A549 (cell line): ENCODE measurements around the gene TEN1. TPM values are rescaled to one million over a fixed set of nuclear protein-coding genes. Genes with fewer than 3 reads are reported as not detected.

Experiments used
- CBX8 ChIP-seq: fragments of 200-600 bp; sonication (generic); IDR thresholded peaks from 2 replicates; pipeline ENCODE4 v1.6.1; 2016
- CEBPB ChIP-seq, 2 experiments: fragments of >200 bp in 1 of 2; sonication (Bioruptor Twin) in 1 of 2; formaldehyde crosslinking in 1 of 2; IDR thresholded peaks; 2 replicates each; pipeline ENCODE4 v1.6.1; 2012 to 2016
- CHD4 ChIP-seq: fragments of 200-600 bp; sonication (generic); IDR thresholded peaks from 2 replicates; pipeline ENCODE4 v1.6.1; 2016; ENCODE audit warnings: antibody characterized with exemption, mild to moderate bottlenecking, borderline replicate concordance
- EHMT2 ChIP-seq: fragments of 200-600 bp; sonication (generic); IDR thresholded peaks from 2 replicates; pipeline ENCODE4 v1.6.1; 2016; ENCODE audit warnings: antibody characterized with exemption, low read depth, mild to moderate bottlenecking, moderate library complexity
- ELK1 ChIP-seq: fragments of 150-350 bp; IDR thresholded peaks from 2 replicates; pipeline ENCODE4 v1.6.1; 2014; ENCODE audit warnings: low read depth, mild to moderate bottlenecking, low read length
- FOSL2 ChIP-seq, 2 experiments: fragments of 450-650 bp in 1 of 2; fragments of >200 bp in 1 of 2; sonication (Bioruptor Twin) in 1 of 2; formaldehyde crosslinking; IDR thresholded peaks; 2 replicates each; pipeline versions ENCODE4 v1.5.0 to v1.6.1; 2016 to 2020; ENCODE audit warnings: mild to moderate bottlenecking in 1 of 2, moderate library complexity in 1 of 2
- FOXS1 ChIP-seq: fragments of 250-450 bp; sonication (Bioruptor Pico); IDR thresholded peaks from 2 replicates; pipeline ENCODE4 v1.5.0; 2020; ENCODE audit warnings: mild to moderate bottlenecking, moderate library complexity
- HMGXB4 ChIP-seq: fragments of 250-450 bp; sonication (Bioruptor Pico); IDR thresholded peaks from 2 replicates; pipeline ENCODE4 v1.5.0; 2021; ENCODE audit warnings: mild to moderate bottlenecking, moderate library complexity, borderline replicate concordance
- HOXB13 ChIP-seq: fragments of 250-450 bp; sonication (Bioruptor Pico); IDR thresholded peaks from 2 replicates; pipeline ENCODE4 v1.5.0; 2020; ENCODE audit warnings: low read depth, mild to moderate bottlenecking, moderate library complexity
- HOXB5 ChIP-seq: fragments of 250-450 bp; sonication (Bioruptor Pico); IDR thresholded peaks from 2 replicates; pipeline ENCODE4 v1.5.0; 2020; ENCODE audit warnings: mild to moderate bottlenecking, moderate library complexity
- JUNB ChIP-seq: fragments of >200 bp; sonication (Bioruptor Twin); formaldehyde crosslinking; IDR thresholded peaks from 2 replicates; pipeline ENCODE4 v1.6.1; 2016
- KDM5A ChIP-seq: fragments of 200-600 bp; sonication (generic); IDR thresholded peaks from 2 replicates; pipeline ENCODE4 v1.6.1; 2016; ENCODE audit warnings: antibody characterized with exemption, mild to moderate bottlenecking
- MAZ ChIP-seq: fragments of 150-350 bp; IDR thresholded peaks from 2 replicates; pipeline ENCODE4 v1.6.1; 2014; ENCODE audit warnings: antibody characterized with exemption, low read depth, low read length, borderline replicate concordance
- NPAS2 ChIP-seq: fragments of 250-450 bp; sonication (Bioruptor Pico); IDR thresholded peaks from 2 replicates; pipeline ENCODE4 v1.8.0; 2022; ENCODE audit warnings: mild to moderate bottlenecking, moderate library complexity, borderline replicate concordance
- PHF8 ChIP-seq: fragments of 200-600 bp; sonication (generic); IDR thresholded peaks from 2 replicates; pipeline ENCODE4 v1.6.1; 2016; ENCODE audit warnings: low read depth, mild to moderate bottlenecking, antibody characterized with exemption, moderate library complexity, borderline replicate concordance
- POLR2A ChIP-seq: IDR thresholded peaks from 2 replicates; pipeline ENCODE4 v1.6.1; 2012; ENCODE audit warnings: mild to moderate bottlenecking, low read length
- POLR2AphosphoS2 ChIP-seq: conservative IDR thresholded peaks from 2 replicates; pipeline ENCODE4 v1.6.1; 2012; ENCODE audit warnings: low read length, improper control_type of control experiment, inconsistent platforms
- RARB ChIP-seq: fragments of 250-450 bp; sonication (Bioruptor Pico); IDR thresholded peaks from 2 replicates; pipeline ENCODE4 v1.8.0; 2021; ENCODE audit warnings: mild to moderate bottlenecking, moderate library complexity
- RCOR1 ChIP-seq: fragments of 150-350 bp; IDR thresholded peaks from 2 replicates; pipeline ENCODE4 v1.6.1; 2014; ENCODE audit warnings: antibody characterized with exemption, low read length, low read depth
- RFX5 ChIP-seq: fragments of 450-650 bp; IDR thresholded peaks from 2 replicates; pipeline ENCODE4 v1.7.1; 2014; ENCODE audit warnings: antibody characterized with exemption, mild to moderate bottlenecking, moderate library complexity
- SREBF2 ChIP-seq: fragments of 450-650 bp; IDR thresholded peaks from 2 replicates; pipeline ENCODE4 v1.6.1; 2014; ENCODE audit warnings: mild to moderate bottlenecking, moderate library complexity
- TFCP2L1 ChIP-seq: fragments of 250-450 bp; sonication (Bioruptor Pico); IDR thresholded peaks from 2 replicates; pipeline ENCODE4 v1.5.0; 2021; ENCODE audit warnings: mild to moderate bottlenecking
- TP53 ChIP-seq: fragments of 250-450 bp; sonication (Bioruptor Pico); IDR thresholded peaks from 2 replicates; pipeline ENCODE4 v1.5.0; 2021; ENCODE audit warnings: mild to moderate bottlenecking, moderate library complexity
- USF2 ChIP-seq: fragments of 450-650 bp; IDR thresholded peaks from 2 replicates; pipeline ENCODE4 v1.6.1; 2014; ENCODE audit warnings: antibody characterized with exemption
- ZC3H11A ChIP-seq: fragments of 450-650 bp; IDR thresholded peaks from 2 replicates; pipeline ENCODE4 v1.6.1; 2014; ENCODE audit warnings: antibody characterized with exemption, mild to moderate bottlenecking
- ZNF302 ChIP-seq: fragments of 250-450 bp; sonication (Bioruptor Pico); IDR thresholded peaks from 2 replicates; pipeline ENCODE4 v1.9.0; 2021; ENCODE audit warnings: inconsistent platforms, mild to moderate bottlenecking, moderate library complexity
- polyA plus RNA-seq, 4 experiments: library from polyadenylated mRNA; depleted of rRNA in 3 of 4; stranded (reverse); fragments of >200 nt; fragmentation: RNase III in 1 of 4; extraction: RNeasy Plus Mini Kit Qiagen cat#74134 plus additional on column Dnase treatment in 1 of 4; gene quantifications; 2 replicates in 3 of 4; 3 replicates in 1 of 4; pipeline ENCODE4 v1.2.3, GENCODE V29; 2011 to 2017
- TF ChIP-seq, protein P1 (sequence below): IDR thresholded peaks from 2 replicates; pipeline ENCODE4 v1.6.1; 2012
- TF ChIP-seq, protein P2 (sequence below): IDR thresholded peaks from 2 replicates; pipeline ENCODE4 v1.6.1; 2012; ENCODE audit warnings: low read depth, borderline replicate concordance
- TF ChIP-seq, protein P3 (sequence below): fragments of 200-600 bp; sonication (generic); IDR thresholded peaks from 2 replicates; pipeline ENCODE4 v1.6.1; 2016; ENCODE audit warnings: antibody characterized with exemption, mild to moderate bottlenecking, moderate library complexity

Gene TEN1
- polyA plus RNA-seq, 2 of the 4 experiments (the other 2 are of a cell fraction) = 11.8 to 15.7 TPM

DNA sequence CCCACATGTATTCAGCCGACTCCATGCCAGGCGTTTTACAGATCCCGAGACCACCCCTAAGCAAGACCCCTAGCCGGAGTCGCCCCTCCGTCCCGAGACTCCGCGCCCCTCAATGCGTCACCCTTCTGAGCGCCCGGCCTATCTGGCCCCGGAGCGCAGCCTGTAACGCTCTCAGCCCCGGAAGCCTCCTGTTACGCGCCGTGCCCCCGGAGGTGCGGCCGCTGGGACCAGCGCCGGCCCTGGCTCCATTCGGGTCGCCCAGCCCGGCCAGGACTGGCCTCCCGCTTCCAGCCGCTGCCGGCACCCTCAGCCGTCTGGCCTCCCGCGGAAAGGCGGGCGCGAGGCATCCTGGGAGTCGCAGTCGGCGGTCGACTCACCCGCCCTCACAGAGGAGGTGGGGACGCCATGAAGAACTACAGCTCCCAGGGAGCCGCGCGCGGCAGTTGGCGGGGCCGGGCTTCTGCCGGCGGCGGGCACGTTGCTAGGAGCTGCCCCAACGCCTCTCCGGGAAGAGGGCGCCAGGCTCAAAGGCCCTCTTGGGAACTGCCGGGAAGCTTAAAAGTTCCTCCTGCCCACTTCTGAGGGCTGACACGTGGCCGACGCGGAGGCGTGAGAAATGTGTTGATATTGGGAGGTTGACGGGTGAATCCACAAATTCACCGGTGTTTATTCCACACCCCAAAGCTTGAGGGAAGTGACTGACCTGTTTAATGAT lies 38.2 kb upstream of the TEN1 start, which contains the start of gene FBF1 (continued):
- TF ChIP-seq HMGXB4 (CRISPR knock-in tag) (no peak), FOSL2 (IDR thresholded peaks at IDR 0.05) (no peak), FOSL2 (CRISPR knock-in tag; IDR thresholded peaks at IDR 0.05) (no peak; the same call in 1 of the 2 replicates), CEBPB (IDR thresholded peaks at IDR 0.05) (no peak), PHF8 (peak; percentile 98), NPAS2 (CRISPR knock-in tag) (no peak), RFX5 (no peak), CHD4 (no peak), ZNF302 (no peak), EHMT2 (no peak), POLR2AphosphoS2 (0 out of 2 replicates have a peak, but pooled peaks have one; percentile 35), FOXS1 (CRISPR knock-in tag) (no peak), HOXB5 (CRISPR knock-in tag) (peak; percentile 81), ZC3H11A (no peak), HOXB13 (peak; percentile 68), KDM5A (0 out of 2 replicates have a peak, but pooled peaks have one; percentile 15), USF2 (peak; percentile 65), TP53 (0 out of 2 replicates have a peak, but pooled peaks have one; percentile 38), RARB (no peak), TFCP2L1 (0 out of 2 replicates have a peak, but pooled peaks have one; percentile 59), CBX8 (no peak), ELK1 (no peak), POLR2A (peak; percentile 96), RCOR1 (no peak), SREBF2 (no peak), JUNB (no peak), MAZ (no peak)
- TF ChIP-seq, protein P1, sequence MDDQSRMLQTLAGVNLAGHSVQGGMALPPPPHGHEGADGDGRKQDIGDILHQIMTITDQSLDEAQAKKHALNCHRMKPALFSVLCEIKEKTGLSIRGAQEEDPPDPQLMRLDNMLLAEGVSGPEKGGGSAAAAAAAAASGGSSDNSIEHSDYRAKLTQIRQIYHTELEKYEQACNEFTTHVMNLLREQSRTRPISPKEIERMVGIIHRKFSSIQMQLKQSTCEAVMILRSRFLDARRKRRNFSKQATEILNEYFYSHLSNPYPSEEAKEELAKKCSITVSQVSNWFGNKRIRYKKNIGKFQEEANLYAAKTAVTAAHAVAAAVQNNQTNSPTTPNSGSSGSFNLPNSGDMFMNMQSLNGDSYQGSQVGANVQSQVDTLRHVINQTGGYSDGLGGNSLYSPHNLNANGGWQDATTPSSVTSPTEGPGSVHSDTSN = 0 out of 2 replicates have a peak, but pooled peaks have one; percentile 29
- TF ChIP-seq, protein P2, sequence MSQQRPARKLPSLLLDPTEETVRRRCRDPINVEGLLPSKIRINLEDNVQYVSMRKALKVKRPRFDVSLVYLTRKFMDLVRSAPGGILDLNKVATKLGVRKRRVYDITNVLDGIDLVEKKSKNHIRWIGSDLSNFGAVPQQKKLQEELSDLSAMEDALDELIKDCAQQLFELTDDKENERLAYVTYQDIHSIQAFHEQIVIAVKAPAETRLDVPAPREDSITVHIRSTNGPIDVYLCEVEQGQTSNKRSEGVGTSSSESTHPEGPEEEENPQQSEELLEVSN = peak; percentile 91; the same call in 1 of the 2 replicates
- TF ChIP-seq, protein P3, sequence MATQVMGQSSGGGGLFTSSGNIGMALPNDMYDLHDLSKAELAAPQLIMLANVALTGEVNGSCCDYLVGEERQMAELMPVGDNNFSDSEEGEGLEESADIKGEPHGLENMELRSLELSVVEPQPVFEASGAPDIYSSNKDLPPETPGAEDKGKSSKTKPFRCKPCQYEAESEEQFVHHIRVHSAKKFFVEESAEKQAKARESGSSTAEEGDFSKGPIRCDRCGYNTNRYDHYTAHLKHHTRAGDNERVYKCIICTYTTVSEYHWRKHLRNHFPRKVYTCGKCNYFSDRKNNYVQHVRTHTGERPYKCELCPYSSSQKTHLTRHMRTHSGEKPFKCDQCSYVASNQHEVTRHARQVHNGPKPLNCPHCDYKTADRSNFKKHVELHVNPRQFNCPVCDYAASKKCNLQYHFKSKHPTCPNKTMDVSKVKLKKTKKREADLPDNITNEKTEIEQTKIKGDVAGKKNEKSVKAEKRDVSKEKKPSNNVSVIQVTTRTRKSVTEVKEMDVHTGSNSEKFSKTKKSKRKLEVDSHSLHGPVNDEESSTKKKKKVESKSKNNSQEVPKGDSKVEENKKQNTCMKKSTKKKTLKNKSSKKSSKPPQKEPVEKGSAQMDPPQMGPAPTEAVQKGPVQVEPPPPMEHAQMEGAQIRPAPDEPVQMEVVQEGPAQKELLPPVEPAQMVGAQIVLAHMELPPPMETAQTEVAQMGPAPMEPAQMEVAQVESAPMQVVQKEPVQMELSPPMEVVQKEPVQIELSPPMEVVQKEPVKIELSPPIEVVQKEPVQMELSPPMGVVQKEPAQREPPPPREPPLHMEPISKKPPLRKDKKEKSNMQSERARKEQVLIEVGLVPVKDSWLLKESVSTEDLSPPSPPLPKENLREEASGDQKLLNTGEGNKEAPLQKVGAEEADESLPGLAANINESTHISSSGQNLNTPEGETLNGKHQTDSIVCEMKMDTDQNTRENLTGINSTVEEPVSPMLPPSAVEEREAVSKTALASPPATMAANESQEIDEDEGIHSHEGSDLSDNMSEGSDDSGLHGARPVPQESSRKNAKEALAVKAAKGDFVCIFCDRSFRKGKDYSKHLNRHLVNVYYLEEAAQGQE = no peak; the same call in 1 of the 2 replicates
